ENCODE measurements around the gene PPP1CB.
A peak's percentile ranks its signal among the peaks of the same experiment; 100 is the strongest.
"Not testable (repeated sequence)": the region's sequence is repeated elsewhere in the genome, so short reads cannot be mapped to it uniquely, and the experiment has no call there.

The PPP1CB gene

GRCh38 chr2:28751252-28751955 is at the start of gene PPP1CB:
TSS of gene PPP1CB (plus strand) at chr2:28751830. CDS start at chr2:28752125, 295 bp downstream.
- DNase-seq: peak; percentile 83 to 96

- DNase-seq: no peak
Measured at GRCh38 chr2:28702415-28702861, 49.2 kb upstream of the PPP1CB start.

- no peak for DNase-seq
Measured at GRCh38 chr2:28702878-28703277, 48.8 kb upstream of the PPP1CB start.

- no peak for DNase-seq
Measured at GRCh38 chr2:28704621-28705020, 47.0 kb upstream of the PPP1CB start.

GRCh38 chr2:28705751-28706440 is 45.7 kb upstream of the PPP1CB start:
- no peak for DNase-seq

GRCh38 chr2:28707592-28707991 is 44.0 kb upstream of the PPP1CB start:
- no peak for DNase-seq

GRCh38 chr2:28709101-28709500 is 42.5 kb upstream of the PPP1CB start:
- peak in 1 of 2 experiments; percentile 30 for DNase-seq

- DNase-seq: no peak
Measured at GRCh38 chr2:28710545-28710944, 41.1 kb upstream of the PPP1CB start.

GRCh38 chr2:28713577-28714298 is 37.9 kb upstream of the PPP1CB start:
- DNase-seq: no peak

GRCh38 chr2:28716265-28716865 is 35.3 kb upstream of the PPP1CB start:
- peak; percentile 25 to 30 for DNase-seq

GRCh38 chr2:28717339-28717758 is 34.3 kb upstream of the PPP1CB start:
- DNase-seq: peak; percentile 73 to 89

- no peak for DNase-seq
Measured at GRCh38 chr2:28720345-28720744, 31.3 kb upstream of the PPP1CB start.

GRCh38 chr2:28721601-28722191 is 29.9 kb upstream of the PPP1CB start:
- no peak for DNase-seq

GRCh38 chr2:28725021-28725711 is 26.5 kb upstream of the PPP1CB start:
- no peak for DNase-seq

GRCh38 chr2:28726177-28726576 is 25.5 kb upstream of the PPP1CB start:
- peak in 1 of 2 experiments; percentile 16 for DNase-seq

- no peak for DNase-seq
Measured at GRCh38 chr2:28729698-28730097, 21.9 kb upstream of the PPP1CB start.

- no peak for DNase-seq
Measured at GRCh38 chr2:28730641-28731146, 20.9 kb upstream of the PPP1CB start.

- no peak for DNase-seq
Measured at GRCh38 chr2:28735511-28735910, 16.1 kb upstream of the PPP1CB start.

GRCh38 chr2:28736034-28736433 is 15.6 kb upstream of the PPP1CB start:
- no peak for DNase-seq

- DNase-seq: no peak
Measured at GRCh38 chr2:28737655-28738054, 14.0 kb upstream of the PPP1CB start.

- DNase-seq: not testable (repeated sequence)
Measured at GRCh38 chr2:28742619-28743018, 9.0 kb upstream of the PPP1CB start.

GRCh38 chr2:28745225-28745624 is 6.4 kb upstream of the PPP1CB start:
- no peak for DNase-seq

Measured in NCI-H187 (cell line).